HUES6 (cell line): Measurements from ENCODE around the gene PCDH19.

Source experiments
- H3K27ac ChIP-seq: 2 replicates; pipeline ENCODE4 v1.7.0; 2013; ENCODE audit warnings: low read depth, mild to moderate bottlenecking, low read length, inconsistent platforms
- H3K27me3 ChIP-seq: 2 replicates; pipeline ENCODE4 v1.6.1; 2013; ENCODE audit warnings: low read length; ENCODE audit not compliant: control insufficient read depth, insufficient read depth
- H3K36me3 ChIP-seq: 2 replicates; pipeline ENCODE4 v1.6.1; 2013; ENCODE audit warnings: low read length; ENCODE audit not compliant: control insufficient read depth, insufficient read depth
- H3K4me1 ChIP-seq: 2 replicates; pipeline ENCODE4 v1.6.1; 2013; ENCODE audit warnings: low read length; ENCODE audit not compliant: control insufficient read depth, insufficient read depth
- H3K4me3 ChIP-seq: 2 replicates; pipeline ENCODE4 v1.5.1; 2013; ENCODE audit warnings: low read depth, low read length
- H3K9ac ChIP-seq: one replicate; pipeline ENCODE4 v1.6.1; 2013; ENCODE audit warnings: mild to moderate bottlenecking, low read length
- H3K9me3 ChIP-seq: 2 replicates; pipeline ENCODE4 v1.6.1; 2013; ENCODE audit warnings: low read depth, low read length; ENCODE audit not compliant: control insufficient read depth, insufficient read depth

Gene PCDH19

GRCh38 chrX:100413229-100413628, 3.2 kb upstream of the PCDH19 start:
- H3K4me1 ChIP-seq: peaks cover 38% of the 10 kb centered on the region
- no peak overlapping the region for H3K9ac ChIP-seq
- no peaks in the 10 kb centered on the region for H3K9me3 ChIP-seq
- peak overlapping the region; percentile 29 for H3K4me3 ChIP-seq
- peaks cover 54% of the 10 kb centered on the region for H3K27me3 ChIP-seq
- no peak overlapping the region for H3K27ac ChIP-seq
- no peaks in the 10 kb centered on the region for H3K36me3 ChIP-seq

- Histone ChIP-seq H3K36me3 (no peaks in the 10 kb centered on the region), H3K4me3 (peak overlapping the region; percentile 54), H3K9ac (no peak overlapping the region), H3K27me3 (peaks cover 65% of the 10 kb centered on the region), H3K27ac (no peak overlapping the region), H3K9me3 (peaks cover under 1% of the 10 kb centered on the region; the same call in 1 of the 2 replicates), H3K4me1 (peaks cover 27% of the 10 kb centered on the region)
Observed at GRCh38 chrX:100411802-100412715, 2.0 kb upstream of the PCDH19 start.

GRCh38 chrX:100410901-100411801, 1.1 kb upstream of the PCDH19 start:
- H3K4me3 ChIP-seq: peak overlapping the region; percentile 54
- H3K9ac ChIP-seq: peak overlapping the region; percentile 14
- peaks cover 28% of the 10 kb centered on the region for H3K4me1 ChIP-seq
- H3K36me3 ChIP-seq: no peaks in the 10 kb centered on the region
- H3K27me3 ChIP-seq: peaks cover 75% of the 10 kb centered on the region
- H3K9me3 ChIP-seq: peaks cover 8% of the 10 kb centered on the region; the same call in 1 of the 2 replicates
- H3K27ac ChIP-seq: no peak overlapping the region

- Histone ChIP-seq H3K27me3 (peaks cover 96% of the 10 kb centered on the region), H3K4me1 (peaks cover 25% of the 10 kb centered on the region), H3K9me3 (peaks cover 8% of the 10 kb centered on the region; the same call in 1 of the 2 replicates), H3K36me3 (no peaks in the 10 kb centered on the region), H3K4me3 (peak overlapping the region; percentile 64), H3K9ac (no peak overlapping the region), H3K27ac (no peak overlapping the region)
Observed at GRCh38 chrX:100408713-100409609, 1.1 kb downstream of the PCDH19 start.

- Histone ChIP-seq H3K36me3 (no peaks in the 10 kb centered on the region), H3K4me1 (peaks cover 32% of the 10 kb centered on the region), H3K4me3 (peak overlapping the region; percentile 64), H3K27ac (no peak overlapping the region), H3K27me3 (peaks cover 99% of the 10 kb centered on the region), H3K9me3 (peaks cover 8% of the 10 kb centered on the region; the same call in 1 of the 2 replicates), H3K9ac (peak overlapping the region; percentile 9)
Observed at GRCh38 chrX:100407784-100408712, 2.0 kb downstream of the PCDH19 start.

- peaks cover 8% of the 10 kb centered on the region; the same call in 1 of the 2 replicates for H3K9me3 ChIP-seq
- H3K4me1 ChIP-seq: peaks cover 33% of the 10 kb centered on the region
- H3K36me3 ChIP-seq: no peaks in the 10 kb centered on the region
- no peak overlapping the region for H3K9ac ChIP-seq
- H3K27ac ChIP-seq: no peak overlapping the region
- peaks cover 99% of the 10 kb centered on the region for H3K27me3 ChIP-seq
- peak overlapping the region; percentile 64; the same call in 1 of the 2 replicates for H3K4me3 ChIP-seq
Observed at GRCh38 chrX:100407147-100407783, 2.8 kb downstream of the PCDH19 start.

- Histone ChIP-seq H3K4me3 (peak overlapping the region; percentile 1; the same call in 1 of the 2 replicates), H3K9ac (no peak overlapping the region), H3K27ac (no peak overlapping the region), H3K9me3 (peaks cover 8% of the 10 kb centered on the region; the same call in 1 of the 2 replicates), H3K4me1 (peaks cover 30% of the 10 kb centered on the region), H3K36me3 (no peaks in the 10 kb centered on the region), H3K27me3 (peaks cover 99% of the 10 kb centered on the region)
Observed at GRCh38 chrX:100405424-100405823, 4.6 kb downstream of the PCDH19 start.

GRCh38 chrX:100404851-100405250, 5.2 kb downstream of the PCDH19 start:
- H3K9ac ChIP-seq: no peak overlapping the region
- peaks cover 30% of the 10 kb centered on the region for H3K4me1 ChIP-seq
- peaks cover 8% of the 10 kb centered on the region; the same call in 1 of the 2 replicates for H3K9me3 ChIP-seq
- peaks cover 100% of the 10 kb centered on the region for H3K27me3 ChIP-seq
- H3K4me3 ChIP-seq: no peak overlapping the region
- no peak overlapping the region for H3K27ac ChIP-seq
- no peaks in the 10 kb centered on the region for H3K36me3 ChIP-seq

- Histone ChIP-seq H3K9me3 (no peaks in the 10 kb centered on the region), H3K9ac (no peak overlapping the region), H3K36me3 (no peaks in the 10 kb centered on the region), H3K4me1 (peaks cover 14% of the 10 kb centered on the region), H3K27ac (no peak overlapping the region), H3K27me3 (peaks cover 91% of the 10 kb centered on the region), H3K4me3 (no peak overlapping the region)
Observed at GRCh38 chrX:100395781-100396180, 14.3 kb downstream of the PCDH19 start.
